ENCODE data around the gene GRM5.

The GRM5 gene

DNA sequence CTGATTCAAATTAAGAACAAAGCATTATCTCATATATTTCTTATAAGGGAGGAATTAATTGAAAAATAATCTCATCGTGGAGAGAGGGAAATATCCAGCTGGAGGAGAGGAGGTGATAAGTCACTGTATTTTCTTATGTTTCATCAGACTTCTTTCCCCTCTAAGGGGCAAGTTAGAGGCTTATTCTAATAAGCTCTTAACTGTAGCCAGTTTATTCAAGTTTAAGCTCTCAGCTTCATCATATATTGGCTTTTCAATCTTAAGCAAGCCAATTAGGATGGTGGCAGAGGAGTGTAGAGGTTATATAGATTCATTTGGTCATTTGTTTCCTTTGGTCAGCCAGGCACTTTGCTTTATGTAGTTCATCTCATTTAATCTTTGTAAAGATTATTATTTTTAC lies 256.7 kb downstream of the GRM5 start:
- no peak for TF ChIP-seq EZH2phosphoT487 (IDR thresholded peaks at IDR 0.05; ENCODE audit: low read depth)
- TF ChIP-seq, protein P1, sequence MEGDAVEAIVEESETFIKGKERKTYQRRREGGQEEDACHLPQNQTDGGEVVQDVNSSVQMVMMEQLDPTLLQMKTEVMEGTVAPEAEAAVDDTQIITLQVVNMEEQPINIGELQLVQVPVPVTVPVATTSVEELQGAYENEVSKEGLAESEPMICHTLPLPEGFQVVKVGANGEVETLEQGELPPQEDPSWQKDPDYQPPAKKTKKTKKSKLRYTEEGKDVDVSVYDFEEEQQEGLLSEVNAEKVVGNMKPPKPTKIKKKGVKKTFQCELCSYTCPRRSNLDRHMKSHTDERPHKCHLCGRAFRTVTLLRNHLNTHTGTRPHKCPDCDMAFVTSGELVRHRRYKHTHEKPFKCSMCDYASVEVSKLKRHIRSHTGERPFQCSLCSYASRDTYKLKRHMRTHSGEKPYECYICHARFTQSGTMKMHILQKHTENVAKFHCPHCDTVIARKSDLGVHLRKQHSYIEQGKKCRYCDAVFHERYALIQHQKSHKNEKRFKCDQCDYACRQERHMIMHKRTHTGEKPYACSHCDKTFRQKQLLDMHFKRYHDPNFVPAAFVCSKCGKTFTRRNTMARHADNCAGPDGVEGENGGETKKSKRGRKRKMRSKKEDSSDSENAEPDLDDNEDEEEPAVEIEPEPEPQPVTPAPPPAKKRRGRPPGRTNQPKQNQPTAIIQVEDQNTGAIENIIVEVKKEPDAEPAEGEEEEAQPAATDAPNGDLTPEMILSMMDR (IDR thresholded peaks at IDR 0.05; ENCODE audit: low read depth, low read length), result no peak
- Histone ChIP-seq H2AFZ (ENCODE audit: low read depth, low read length) (no peak overlapping the region), H3K4me2 (ENCODE audit: low read length) (no peak overlapping the region), H3K27me3 (ENCODE audit: low read depth, low read length) (no peaks in the 10 kb centered on the region), H3K27ac (ENCODE audit: low read length) (no peak overlapping the region), H4K20me1 (ENCODE audit: insufficient read depth, low read length) (no peaks in the 10 kb centered on the region), H3K79me2 (ENCODE audit: low read length) (no peaks in the 10 kb centered on the region), H3K4me3 (ENCODE audit: low read length) (no peak overlapping the region), H3K4me1 (ENCODE audit: low read length) (peaks cover 46% of the 10 kb centered on the region), H3K9ac (ENCODE audit: low read length) (no peak overlapping the region), H3K36me3 (replicated peaks; ENCODE audit: low read depth, low read length) (peaks cover 2% of the 10 kb centered on the region), H3K9me3 (ENCODE audit: insufficient read depth, low read length) (no peaks in the 10 kb centered on the region)

DNA sequence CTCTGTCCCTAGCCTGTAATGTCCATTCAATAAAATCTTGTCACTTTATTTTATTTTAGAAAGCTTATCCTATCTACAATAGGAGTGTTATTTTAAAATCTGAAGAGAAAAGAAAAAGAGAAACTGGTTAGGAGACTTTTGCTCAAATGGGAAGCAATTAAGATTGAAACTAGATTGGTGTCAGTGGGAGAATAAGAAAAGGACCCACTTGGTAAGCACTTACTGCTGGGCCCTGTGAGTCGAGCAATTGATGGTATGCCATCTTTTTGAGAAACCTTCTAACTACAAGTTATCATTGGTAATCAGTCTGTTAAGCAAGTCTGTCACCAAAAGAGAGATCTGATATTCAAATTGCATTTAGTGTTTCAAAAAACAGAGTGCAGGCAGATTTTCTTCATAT lies 258.4 kb downstream of the GRM5 start:
- Histone ChIP-seq H3K4me3 (ENCODE audit: low read length) (no peak overlapping the region), H3K79me2 (ENCODE audit: low read length) (no peaks in the 10 kb centered on the region)

DNA sequence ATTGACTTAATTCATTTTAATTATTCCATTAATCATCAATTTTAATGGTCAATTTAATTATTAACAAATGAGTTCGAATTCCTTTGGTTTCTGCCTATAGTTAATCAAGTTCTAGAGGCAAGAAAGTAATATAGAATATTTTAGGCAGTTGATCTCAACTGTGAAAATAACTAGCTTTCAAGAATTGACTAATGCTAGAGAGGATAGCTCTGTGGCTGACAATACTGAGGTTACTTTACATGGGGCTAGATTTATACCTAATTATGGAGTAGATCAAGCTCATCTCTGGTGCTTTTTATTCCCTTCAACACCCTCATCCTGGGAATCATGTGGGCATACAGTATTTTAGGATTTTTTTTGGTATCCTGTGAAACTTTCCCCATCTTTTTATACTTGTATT lies 259.4 kb downstream of the GRM5 start:
- no peaks in the 10 kb centered on the region for H3K27me3 ChIP-seq (ENCODE audit: low read depth, low read length)
- no peak overlapping the region for H3K9ac ChIP-seq (ENCODE audit: low read length)
- H3K9me3 ChIP-seq (ENCODE audit: insufficient read depth, low read length), result no peaks in the 10 kb centered on the region
- H3K4me3 ChIP-seq (ENCODE audit: low read length), result no peak overlapping the region
- no peak for TF ChIP-seq EZH2phosphoT487 (IDR thresholded peaks at IDR 0.05; ENCODE audit: low read depth)
- TF ChIP-seq, protein P1 (IDR thresholded peaks at IDR 0.05; ENCODE audit: low read depth, low read length), result no peak
- H3K36me3 ChIP-seq (replicated peaks; ENCODE audit: low read depth, low read length), result no peaks in the 10 kb centered on the region
- no peak overlapping the region for H3K27ac ChIP-seq (ENCODE audit: low read length)
- peaks cover 30% of the 10 kb centered on the region for H3K4me1 ChIP-seq (ENCODE audit: low read length)
- H2AFZ ChIP-seq (ENCODE audit: low read depth, low read length), result no peak overlapping the region
- no peak overlapping the region for H3K4me2 ChIP-seq (ENCODE audit: low read length)
- no peaks in the 10 kb centered on the region for H4K20me1 ChIP-seq (ENCODE audit: insufficient read depth, low read length)
- H3K79me2 ChIP-seq (ENCODE audit: low read length), result no peaks in the 10 kb centered on the region

More for the DNA sequence above, 258.4 kb downstream of the GRM5 start:
- Histone ChIP-seq H3K4me2 (ENCODE audit: low read length) (peak overlapping the region; percentile 11; the same call in 1 of the 2 replicates), H3K4me1 (ENCODE audit: low read length) (peaks cover 30% of the 10 kb centered on the region), H3K27ac (ENCODE audit: low read length) (no peak overlapping the region), H3K9ac (ENCODE audit: low read length) (no peak overlapping the region), H3K36me3 (replicated peaks; ENCODE audit: low read depth, low read length) (no peaks in the 10 kb centered on the region), H2AFZ (ENCODE audit: low read depth, low read length) (no peak overlapping the region), H4K20me1 (ENCODE audit: insufficient read depth, low read length) (no peaks in the 10 kb centered on the region), H3K9me3 (ENCODE audit: insufficient read depth, low read length) (no peaks in the 10 kb centered on the region), H3K27me3 (ENCODE audit: low read depth, low read length) (no peaks in the 10 kb centered on the region)
- TF ChIP-seq EZH2phosphoT487 (IDR thresholded peaks at IDR 0.05; ENCODE audit: low read depth), result no peak
- TF ChIP-seq, protein P1 (IDR thresholded peaks at IDR 0.05; ENCODE audit: low read depth, low read length), result no peak

DNA sequence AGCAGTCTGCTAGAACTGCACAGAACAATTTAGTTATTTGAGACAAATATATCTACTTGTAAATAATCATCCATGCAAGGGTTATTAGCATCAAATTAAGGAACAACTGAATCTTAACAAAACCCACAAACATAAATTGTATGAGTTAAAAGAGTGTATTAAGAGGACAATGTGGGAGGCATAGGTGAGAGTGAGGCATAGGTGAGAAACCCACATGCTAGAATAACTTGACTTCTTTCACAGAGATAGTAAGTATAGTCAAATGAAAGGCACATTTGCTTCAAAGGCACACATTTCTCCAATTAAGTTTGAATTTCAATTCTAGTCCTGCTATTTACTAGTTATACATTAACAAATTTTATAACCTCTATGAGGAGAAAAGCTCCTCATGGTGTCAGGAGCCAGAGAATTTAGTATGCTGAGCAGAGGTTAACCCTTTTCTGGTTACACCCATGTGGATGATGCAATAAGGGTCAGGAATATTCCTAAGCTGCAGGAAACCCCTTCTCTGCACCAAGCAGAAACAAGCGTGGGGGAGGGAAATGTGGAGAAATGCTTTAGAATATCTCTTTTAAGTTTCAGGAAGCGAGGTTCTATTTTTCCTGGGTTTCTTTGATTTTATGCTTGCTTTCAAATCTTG lies 264.2 kb downstream of the GRM5 start:
- no peak overlapping the region for H3K4me3 ChIP-seq (ENCODE audit: low read length)
- H3K27me3 ChIP-seq (ENCODE audit: low read depth, low read length), result no peaks in the 10 kb centered on the region
- no peak overlapping the region for H3K27ac ChIP-seq (ENCODE audit: low read length)
- TF ChIP-seq, protein P1 (IDR thresholded peaks at IDR 0.05; ENCODE audit: low read depth, low read length), result no peak
- no peak for TF ChIP-seq EZH2phosphoT487 (IDR thresholded peaks at IDR 0.05; ENCODE audit: low read depth)
- H2AFZ ChIP-seq (ENCODE audit: low read depth, low read length), result no peak overlapping the region
- H3K36me3 ChIP-seq (replicated peaks; ENCODE audit: low read depth, low read length), result no peaks in the 10 kb centered on the region
- no peak overlapping the region for H3K4me2 ChIP-seq (ENCODE audit: low read length)
- H3K4me1 ChIP-seq (ENCODE audit: low read length), result peaks cover 6% of the 10 kb centered on the region; the same call in 1 of the 2 replicates
- no peak overlapping the region for H3K9ac ChIP-seq (ENCODE audit: low read length)
- H4K20me1 ChIP-seq (ENCODE audit: insufficient read depth, low read length), result no peaks in the 10 kb centered on the region
- no peaks in the 10 kb centered on the region for H3K9me3 ChIP-seq (ENCODE audit: insufficient read depth, low read length)
- H3K79me2 ChIP-seq (ENCODE audit: low read length), result no peaks in the 10 kb centered on the region
